Activated T-cell treated with anti-CD3 and anti-CD28 coated beads, Interleukin-2, amount 50 U/mL, for 4 hours (primary cell): ENCODE results near the gene UBIAD1. TPM values are rescaled to one million over a fixed set of nuclear protein-coding genes. Genes with fewer than 3 reads are reported as not detected.
"Not testable (repeated sequence)": the region's sequence is repeated elsewhere in the genome, so short reads cannot be mapped to it uniquely, and the experiment has no call there.

ENCODE experiments used
- ATAC-seq, 2 donors: fragments of 200-7000 bp; cut with Tn5 transposase; one replicate each; pipeline ENCODE4 v1.10.0; 2021
- DNase-seq: peaks from one replicate; pipeline ENCODE4 v3.0.0-alpha.2; 2020
- H3K27me3 Mint-ChIP-seq: one replicate; pipeline ENCODE4 v1.8.0; 2021; ENCODE audit warnings: low read depth, mixed read lengths
- H3K36me3 Mint-ChIP-seq: one replicate; pipeline ENCODE4 v1.8.0; 2022; ENCODE audit warnings: mixed read lengths; ENCODE audit not compliant: insufficient read depth
- H3K4me1 Mint-ChIP-seq: one replicate; pipeline ENCODE4 v1.8.0; 2021; ENCODE audit warnings: low read depth, mixed read lengths
- H3K4me3 Mint-ChIP-seq: one replicate; pipeline ENCODE4 v1.8.0; 2021; ENCODE audit warnings: mild to moderate bottlenecking, moderate library complexity, mixed read lengths
- H3K9me3 Mint-ChIP-seq: one replicate; pipeline ENCODE4 v1.8.0; 2021; ENCODE audit warnings: mixed read lengths
- total RNA-seq, 3 donors: library from RNA; stranded (reverse); gene quantifications; one replicate each; pipeline ENCODE4 v1.2.1, GENCODE V29; 2021

UBIAD1 gene
- total RNA-seq, 3 donors from 2014 or later: 46.1 to 57.8 (median 47.4) TPM

DNA sequence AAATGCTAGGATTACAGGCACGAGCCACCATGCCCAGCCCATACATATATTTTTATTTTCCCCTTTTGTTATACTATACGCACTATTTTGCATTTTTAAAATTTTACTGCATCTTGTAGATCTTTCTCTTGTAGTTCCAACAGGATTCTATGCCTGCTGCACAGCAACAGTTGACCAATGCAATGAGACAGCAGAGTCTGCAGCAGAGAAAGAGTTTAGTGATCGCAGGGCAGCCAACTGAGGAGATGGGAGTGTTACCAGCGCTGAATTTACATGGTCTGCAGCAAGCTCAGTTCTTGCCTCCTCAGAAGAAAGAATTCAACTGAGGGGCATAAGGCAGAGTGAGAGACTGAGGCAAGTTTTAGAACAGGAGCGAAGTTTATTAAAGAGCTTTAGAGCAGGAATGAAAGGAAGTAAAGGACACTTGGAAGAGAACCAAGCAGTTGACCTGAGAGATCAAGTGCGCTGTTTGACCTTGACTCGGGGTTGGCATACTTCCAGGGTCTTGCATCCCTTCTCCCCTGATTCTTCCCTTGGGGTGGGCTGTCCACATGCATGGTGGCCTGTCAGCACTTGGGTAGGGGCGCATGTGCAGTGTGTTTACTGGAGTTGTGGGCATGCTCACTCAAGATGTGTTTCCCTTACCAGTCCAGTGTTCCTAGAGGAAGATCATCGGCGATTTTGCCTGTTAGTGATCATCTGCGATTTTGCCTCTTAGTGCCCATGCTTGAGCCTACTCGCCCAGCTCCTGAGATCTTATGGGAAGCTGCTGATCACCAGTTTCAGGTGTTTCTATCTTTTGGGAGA is 6.5 kb upstream of the UBIAD1 start:
- H3K36me3 Mint-ChIP-seq: no peaks in the 10 kb centered on the region
- no peak for ATAC-seq
- DNase-seq: no peak
- peaks cover 10% of the 10 kb centered on the region for H3K4me1 Mint-ChIP-seq
- no peaks in the 10 kb centered on the region for H3K27me3 Mint-ChIP-seq
- H3K4me3 Mint-ChIP-seq: no peak overlapping the region
- no peaks in the 10 kb centered on the region for H3K9me3 Mint-ChIP-seq

DNA sequence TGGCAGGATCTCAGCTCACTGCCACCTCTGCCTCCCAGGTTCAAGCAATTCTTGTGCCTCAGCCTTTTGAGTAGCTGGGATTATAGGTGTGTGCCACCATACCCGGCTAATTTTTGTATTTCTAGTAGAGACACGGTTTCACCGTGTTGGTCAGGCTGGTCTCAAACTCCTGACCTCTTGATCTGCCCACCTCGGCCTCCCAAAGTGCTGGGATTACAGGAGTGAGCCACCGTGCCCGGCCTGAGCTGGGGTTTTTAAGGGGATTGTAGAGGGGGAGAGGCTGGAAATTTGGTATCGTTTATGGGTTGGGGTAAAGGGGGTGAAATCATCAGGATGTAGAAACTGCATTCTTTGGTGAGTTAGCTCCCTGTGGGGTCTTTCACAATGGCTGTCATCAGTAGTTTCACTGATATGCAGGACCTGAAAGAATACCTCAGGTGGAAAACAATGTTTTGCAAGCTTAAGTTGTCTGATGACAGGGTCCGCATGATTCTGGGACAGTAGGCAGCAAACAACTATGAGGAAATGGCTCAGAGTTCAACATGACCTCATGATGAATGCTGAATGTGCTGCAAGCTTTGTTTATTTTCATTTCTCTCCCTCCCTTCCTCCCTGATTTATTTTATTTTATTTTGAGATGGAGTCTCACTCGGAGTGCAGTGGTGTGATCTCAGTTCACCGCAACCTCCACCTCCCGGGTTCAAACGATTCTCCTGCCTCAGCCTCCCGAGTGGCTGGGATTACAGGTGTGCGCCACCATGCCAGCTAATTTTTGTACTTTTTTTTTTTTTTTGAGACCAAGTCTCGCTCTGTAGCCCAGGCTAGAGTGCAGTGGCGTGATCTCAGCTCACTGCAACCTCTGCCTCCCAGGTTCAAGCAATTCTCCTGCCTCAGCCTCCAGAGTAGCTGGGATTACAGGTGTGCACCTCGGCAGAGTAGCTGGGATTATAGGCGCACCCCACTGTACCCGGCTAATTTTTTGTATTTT is 5.4 kb upstream of the UBIAD1 start:
- not testable (repeated sequence) for H3K27me3 Mint-ChIP-seq, H3K36me3 Mint-ChIP-seq, ATAC-seq

DNA sequence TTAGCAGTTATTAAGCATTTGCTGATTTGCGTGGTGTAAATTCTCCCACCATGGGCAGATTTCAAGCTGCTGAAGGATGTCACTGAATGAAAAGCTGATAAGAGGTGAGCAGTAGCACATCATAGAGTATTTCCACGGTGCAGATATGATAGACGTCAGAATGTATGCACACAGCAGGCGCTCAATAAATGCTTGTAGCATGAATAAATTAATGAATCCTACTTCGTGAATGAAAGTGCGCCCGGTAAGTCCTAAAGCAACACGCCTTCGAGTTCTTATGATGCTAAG is 510 bp upstream of the UBIAD1 start:
- Mint-ChIP-seq H3K9me3 (no peaks in the 10 kb centered on the region), H3K27me3 (no peaks in the 10 kb centered on the region), H3K36me3 (peaks cover 13% of the 10 kb centered on the region), H3K4me1 (peaks cover 25% of the 10 kb centered on the region), H3K4me3 (peak overlapping the region; percentile 67)
- ATAC-seq: no peak
- DNase-seq: no peak

More for the DNA sequence above, 5.4 kb upstream of the UBIAD1 start:
- H3K9me3 Mint-ChIP-seq, DNase-seq, H3K4me1 Mint-ChIP-seq, H3K4me3 Mint-ChIP-seq: not testable (repeated sequence)

DNA sequence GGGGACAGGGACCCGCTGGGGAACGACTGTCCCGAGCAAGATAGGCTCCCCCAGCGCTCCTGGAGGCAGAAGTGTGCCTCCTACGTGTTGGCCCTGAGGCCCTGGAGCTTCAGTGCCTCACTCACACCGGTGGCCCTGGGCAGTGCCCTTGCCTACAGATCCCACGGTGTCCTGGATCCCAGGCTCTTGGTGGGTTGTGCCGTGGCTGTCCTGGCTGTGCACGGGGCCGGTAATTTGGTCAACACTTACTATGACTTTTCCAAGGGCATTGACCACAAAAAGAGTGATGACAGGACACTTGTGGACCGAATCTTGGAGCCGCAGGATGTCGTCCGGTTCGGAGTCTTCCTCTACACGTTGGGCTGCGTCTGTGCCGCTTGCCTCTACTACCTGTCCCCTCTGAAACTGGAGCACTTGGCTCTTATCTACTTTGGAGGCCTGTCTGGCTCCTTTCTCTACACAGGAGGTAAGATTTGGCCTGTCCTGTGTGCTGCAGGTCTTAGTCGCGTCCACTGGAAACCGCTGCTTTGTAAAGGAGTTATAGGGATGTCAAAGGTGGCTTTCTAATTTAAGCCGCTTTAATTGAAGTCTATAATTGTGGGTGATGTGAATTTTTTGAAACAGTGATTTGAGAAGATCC is 717 bp downstream of the UBIAD1 start:
- peaks cover 33% of the 10 kb centered on the region for H3K4me1 Mint-ChIP-seq
- peak overlapping the region; percentile 97 for H3K4me3 Mint-ChIP-seq
- no peaks in the 10 kb centered on the region for H3K27me3 Mint-ChIP-seq
- H3K36me3 Mint-ChIP-seq: peaks cover 21% of the 10 kb centered on the region
- no peaks in the 10 kb centered on the region for H3K9me3 Mint-ChIP-seq
- ATAC-seq: peak; percentile 51 to 58
- DNase-seq: no peak

DNA sequence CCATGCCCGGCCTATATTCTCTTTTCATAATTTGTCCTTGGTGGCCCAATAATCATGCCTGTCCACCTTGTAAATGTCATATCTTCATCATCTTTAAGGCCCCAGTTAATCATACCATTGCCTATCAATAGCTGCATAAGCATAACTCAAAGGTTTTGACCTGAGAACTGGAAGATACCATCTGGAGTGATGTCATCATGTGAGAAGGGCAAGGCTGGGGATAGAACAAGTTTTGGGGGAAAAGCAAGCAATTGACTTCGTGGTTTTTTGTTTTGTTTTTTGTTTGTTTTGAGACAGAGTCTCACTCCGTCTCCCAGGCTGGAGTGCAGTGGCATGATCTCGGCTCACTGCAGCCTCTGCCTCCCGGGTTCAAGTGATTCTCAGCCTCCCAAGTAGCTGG is 6.2 kb downstream of the UBIAD1 start:
- Mint-ChIP-seq H3K36me3 (peaks cover 49% of the 10 kb centered on the region), H3K27me3 (no peaks in the 10 kb centered on the region), H3K4me3 (no peak overlapping the region), H3K9me3 (no peaks in the 10 kb centered on the region), H3K4me1 (peaks cover 78% of the 10 kb centered on the region)
- DNase-seq: no peak
- ATAC-seq: no peak

DNA sequence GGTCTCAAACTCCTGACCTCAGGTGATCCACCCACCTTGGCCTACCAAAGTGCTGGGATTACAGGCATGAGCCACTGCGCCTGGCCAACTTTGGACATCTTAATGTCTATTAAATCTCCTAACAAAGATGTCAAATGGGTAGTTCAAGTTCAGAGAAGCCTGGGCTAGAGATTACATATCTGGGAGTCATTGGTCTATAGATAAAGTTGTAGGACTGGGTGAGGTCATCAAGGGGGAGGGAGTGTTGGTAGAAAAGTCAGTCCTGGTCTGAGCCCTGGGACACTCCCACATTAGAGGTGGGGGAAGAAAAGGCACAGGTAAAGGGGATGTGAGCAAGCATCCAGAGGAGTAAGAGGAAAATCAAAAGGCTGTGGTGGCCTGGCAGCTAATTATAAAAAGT is 6.6 kb downstream of the UBIAD1 start:
- no peaks in the 10 kb centered on the region for H3K27me3 Mint-ChIP-seq
- peaks cover 82% of the 10 kb centered on the region for H3K4me1 Mint-ChIP-seq
- no peaks in the 10 kb centered on the region for H3K9me3 Mint-ChIP-seq
- no peak overlapping the region for H3K4me3 Mint-ChIP-seq
- no peak for ATAC-seq
- no peak for DNase-seq
- peaks cover 49% of the 10 kb centered on the region for H3K36me3 Mint-ChIP-seq

DNA sequence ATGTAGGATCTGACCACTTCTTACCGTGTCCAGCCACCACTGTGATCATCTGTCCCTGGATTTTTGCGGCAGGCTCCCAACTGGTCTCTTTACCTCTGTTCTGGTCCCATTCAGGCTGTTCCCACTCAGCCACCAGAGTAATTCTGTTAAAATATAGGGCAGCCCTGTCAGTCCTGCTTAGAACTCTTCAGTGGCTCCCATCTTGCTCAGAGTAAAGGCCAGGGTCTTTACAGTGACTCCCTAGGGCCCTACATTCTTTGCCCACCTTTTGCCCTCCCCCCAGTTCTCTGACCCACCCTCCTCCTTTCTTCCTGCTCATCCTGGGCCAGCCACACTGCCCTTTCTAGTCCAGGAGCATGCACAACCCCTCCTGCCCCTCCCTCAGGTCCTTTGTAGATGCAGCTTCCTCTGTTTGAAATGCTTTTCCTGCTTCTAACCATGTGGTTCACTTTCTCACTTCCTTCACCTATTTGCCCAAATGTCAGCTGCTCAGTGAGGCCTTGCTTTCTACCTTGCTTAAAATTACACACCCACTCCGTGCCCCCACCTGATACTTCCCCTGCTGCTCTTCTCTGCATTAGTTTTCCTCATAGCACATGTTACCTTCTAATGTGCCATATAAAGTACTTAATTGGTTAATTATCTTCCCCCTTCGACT is 7.8 kb downstream of the UBIAD1 start:
- H3K4me3 Mint-ChIP-seq: peak overlapping the region; percentile 5
- peaks cover 45% of the 10 kb centered on the region for H3K36me3 Mint-ChIP-seq
- H3K4me1 Mint-ChIP-seq: peaks cover 84% of the 10 kb centered on the region
- DNase-seq (no peak), ATAC-seq (peak; percentile 32 to 49)
- H3K9me3 Mint-ChIP-seq: no peaks in the 10 kb centered on the region
- no peaks in the 10 kb centered on the region for H3K27me3 Mint-ChIP-seq

DNA sequence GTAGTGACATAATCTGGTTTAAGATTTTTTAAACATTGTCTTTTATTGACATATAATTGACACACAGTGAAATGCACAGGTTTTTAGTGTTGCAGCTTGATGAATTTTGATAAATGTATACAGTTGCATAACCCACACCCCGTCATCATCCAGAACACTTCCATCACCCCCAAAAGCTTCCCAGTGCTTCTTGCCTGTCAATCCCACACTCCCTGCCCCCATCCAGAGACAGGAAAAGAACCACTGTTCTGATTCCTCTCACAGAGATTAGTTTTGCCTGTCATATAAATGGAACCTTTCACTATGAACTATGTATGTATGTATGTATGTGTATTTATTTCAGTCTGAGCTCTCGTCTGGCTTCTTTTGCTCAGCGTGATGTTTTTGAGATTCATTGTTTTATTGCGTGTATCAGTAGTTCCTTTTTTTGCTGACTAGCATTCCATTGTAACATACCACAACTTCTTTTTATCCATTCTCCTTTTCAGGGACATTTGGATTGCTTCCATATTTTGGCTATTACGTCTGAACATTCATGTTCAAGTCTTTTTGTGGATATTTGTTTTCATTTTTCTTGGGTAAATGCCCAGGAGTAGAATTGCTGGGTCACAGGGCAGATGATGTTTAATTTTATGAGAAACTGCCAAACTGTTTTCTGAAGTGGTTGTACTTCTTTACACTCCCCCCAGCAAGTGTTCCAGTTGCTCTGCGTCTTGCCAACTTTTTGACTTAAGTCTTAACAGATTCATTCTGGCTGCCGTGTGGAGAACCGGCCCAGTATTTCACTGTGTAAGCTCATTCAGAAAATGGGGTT is 8.7 kb downstream of the UBIAD1 start:
- Mint-ChIP-seq H3K36me3 (peaks cover 48% of the 10 kb centered on the region), H3K4me1 (peaks cover 84% of the 10 kb centered on the region), H3K4me3 (peak overlapping the region; percentile 5), H3K27me3 (no peaks in the 10 kb centered on the region), H3K9me3 (no peaks in the 10 kb centered on the region)
- ATAC-seq (no peak), DNase-seq (no peak)

DNA sequence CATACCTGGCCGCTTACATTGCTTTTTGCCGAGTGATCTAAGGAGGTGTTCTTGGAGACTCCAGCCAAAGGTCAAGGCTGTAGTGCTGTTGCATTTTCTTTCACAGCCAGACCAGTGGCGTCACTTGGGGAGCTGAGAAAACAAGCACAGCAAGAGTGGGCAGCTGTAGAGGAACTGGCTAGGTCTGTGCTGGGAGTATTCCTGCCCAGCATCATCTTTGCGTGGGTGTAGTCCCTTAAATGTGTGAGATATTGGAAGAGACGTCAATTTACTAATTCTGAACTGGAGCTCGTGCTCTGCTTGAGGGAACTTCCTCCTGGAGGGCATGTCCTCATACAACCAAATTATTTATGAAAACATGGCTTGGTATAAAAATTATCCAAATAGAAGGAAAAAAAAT is 10.2 kb downstream of the UBIAD1 start:
- no peak for DNase-seq
- H3K36me3 Mint-ChIP-seq: peaks cover 43% of the 10 kb centered on the region
- H3K4me3 Mint-ChIP-seq: no peak overlapping the region
- peaks cover 75% of the 10 kb centered on the region for H3K4me1 Mint-ChIP-seq
- ATAC-seq: no peak
- no peaks in the 10 kb centered on the region for H3K9me3 Mint-ChIP-seq
- H3K27me3 Mint-ChIP-seq: no peaks in the 10 kb centered on the region

DNA sequence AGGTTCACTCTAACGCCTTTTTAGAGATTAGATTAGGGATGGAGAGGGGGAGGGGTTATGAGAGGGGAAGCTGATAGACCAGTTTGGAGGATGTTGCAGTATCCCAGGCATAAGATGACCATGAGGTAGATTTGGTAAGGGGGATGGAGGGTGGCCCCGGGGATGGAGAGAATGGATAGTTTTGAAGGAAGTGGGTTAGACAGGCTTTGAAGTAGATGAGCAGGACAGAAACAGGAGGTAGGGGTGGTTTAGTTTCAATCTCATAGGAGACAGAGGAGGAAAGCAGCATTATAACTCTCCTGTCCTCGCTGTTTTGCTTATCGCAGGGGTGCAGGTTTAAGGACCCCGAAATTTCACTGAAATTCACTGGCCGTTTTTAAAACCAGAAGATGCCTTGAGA is 11.8 kb downstream of the UBIAD1 start:
- Mint-ChIP-seq H3K9me3 (no peaks in the 10 kb centered on the region), H3K36me3 (peaks cover 42% of the 10 kb centered on the region), H3K27me3 (no peaks in the 10 kb centered on the region), H3K4me1 (peaks cover 72% of the 10 kb centered on the region), H3K4me3 (peak overlapping the region; percentile 33)
- peak in 1 of 2 donors; percentile 61 for ATAC-seq
- no peak for DNase-seq

DNA sequence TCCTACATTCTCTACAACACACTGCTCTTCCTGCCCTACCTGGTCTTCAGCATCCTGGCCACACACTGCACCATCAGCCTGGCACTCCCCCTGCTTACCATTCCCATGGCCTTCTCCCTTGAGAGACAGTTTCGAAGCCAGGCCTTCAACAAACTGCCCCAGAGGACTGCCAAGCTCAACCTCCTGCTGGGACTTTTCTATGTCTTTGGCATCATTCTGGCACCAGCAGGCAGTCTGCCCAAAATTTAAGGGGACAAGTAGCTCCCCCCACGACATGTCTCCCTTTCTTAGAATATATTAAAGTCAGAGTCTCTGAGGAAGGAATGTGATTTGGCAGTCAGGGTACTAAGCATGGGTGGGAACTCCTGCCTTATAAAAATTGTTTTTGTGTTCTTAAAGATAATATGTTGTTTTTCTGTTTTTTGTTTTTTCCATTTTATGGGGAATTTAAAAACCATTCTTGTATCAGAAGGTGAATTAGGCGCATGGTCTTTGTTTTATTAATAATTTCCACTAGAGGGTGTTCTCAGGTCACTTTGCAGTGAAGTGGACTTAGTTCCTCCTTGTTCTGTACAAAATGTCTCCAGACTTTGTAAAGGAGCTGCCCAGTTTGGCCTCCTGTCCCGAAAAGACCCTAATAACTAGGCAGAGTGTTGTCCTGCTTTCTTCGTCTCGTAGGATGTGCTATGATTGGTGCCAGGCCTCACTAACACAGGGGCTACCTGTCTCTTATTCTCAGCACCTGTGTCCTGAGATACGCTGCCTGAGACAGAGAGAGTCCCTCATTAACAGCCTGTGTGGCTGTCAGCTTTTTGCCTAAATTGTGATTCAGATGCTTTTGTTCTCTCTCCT is 13.1 kb downstream of the UBIAD1 start:
- peaks cover 68% of the 10 kb centered on the region for H3K4me1 Mint-ChIP-seq
- DNase-seq: no peak
- H3K9me3 Mint-ChIP-seq: no peaks in the 10 kb centered on the region
- peaks cover 35% of the 10 kb centered on the region for H3K36me3 Mint-ChIP-seq
- no peaks in the 10 kb centered on the region for H3K27me3 Mint-ChIP-seq
- no peak for ATAC-seq
- no peak overlapping the region for H3K4me3 Mint-ChIP-seq

DNA sequence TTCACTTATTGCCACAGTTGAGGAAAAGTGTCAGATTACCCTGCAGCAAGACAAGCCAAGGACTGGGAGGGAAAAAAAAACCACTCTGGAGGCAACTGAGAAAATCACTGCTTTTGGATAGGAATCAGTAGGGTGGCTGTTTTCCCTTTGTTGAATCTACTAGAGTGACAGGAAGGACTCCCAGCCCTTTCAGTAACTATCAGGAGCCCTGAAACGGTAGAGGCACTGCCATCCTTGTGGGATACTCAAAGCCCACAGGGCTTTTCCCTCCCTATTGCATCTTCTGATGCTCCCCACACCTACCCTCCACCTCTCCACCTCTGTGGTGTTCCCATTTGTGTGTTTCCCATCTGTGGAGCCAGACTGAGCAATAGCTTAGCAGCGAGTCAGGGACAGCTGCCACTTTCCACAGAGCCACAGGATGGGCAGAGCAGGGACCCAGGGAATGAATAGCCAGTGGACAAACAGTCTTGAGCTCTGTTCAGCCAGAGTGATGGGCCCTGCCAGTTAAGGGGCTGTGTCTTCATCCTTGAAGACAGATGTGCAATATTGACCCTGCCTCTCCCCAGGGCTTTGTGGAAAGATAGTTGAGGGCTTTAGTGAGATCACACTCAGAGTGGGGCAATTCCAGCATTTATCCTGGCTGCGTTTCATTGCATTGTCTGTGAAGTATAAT is 13.9 kb downstream of the UBIAD1 start:
- no peaks in the 10 kb centered on the region for H3K9me3 Mint-ChIP-seq
- ATAC-seq (no peak), DNase-seq (no peak)
- peaks cover 68% of the 10 kb centered on the region for H3K4me1 Mint-ChIP-seq
- no peaks in the 10 kb centered on the region for H3K27me3 Mint-ChIP-seq
- no peak overlapping the region for H3K4me3 Mint-ChIP-seq
- peaks cover 36% of the 10 kb centered on the region for H3K36me3 Mint-ChIP-seq
